ENCODE data around the gene TSPAN8.
A peak's percentile ranks its signal among the peaks of the same experiment; 100 is the strongest.

Gene TSPAN8

DNA sequence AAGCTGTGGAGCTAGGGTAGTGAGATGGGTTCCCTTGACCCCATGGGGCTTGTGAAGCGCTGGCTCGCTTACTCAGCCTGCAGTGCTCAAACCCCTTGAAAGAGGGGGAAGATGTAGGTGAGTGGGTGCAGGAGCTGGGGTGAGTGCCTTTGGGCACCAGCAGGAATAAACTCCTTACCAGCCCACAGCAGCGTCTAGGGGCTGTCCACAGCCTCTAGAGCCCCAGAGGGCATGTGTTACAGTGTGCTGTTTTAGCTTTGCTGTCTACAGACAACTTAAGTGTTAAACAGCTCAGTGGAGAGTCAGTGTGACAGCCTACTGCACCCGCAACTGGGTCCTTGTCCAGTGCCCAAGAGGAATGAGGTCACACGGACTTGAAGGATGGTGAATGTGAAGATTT lies 48.0 kb downstream of the TSPAN8 start:
- no peaks in the 10 kb centered on the region for H4K20me1 ChIP-seq
- no peak overlapping the region for H3K4me3 ChIP-seq
- no peak overlapping the region for H3K9ac ChIP-seq
- no peak overlapping the region for H3K4me2 ChIP-seq
- TF ChIP-seq Cebpa-rat (IDR thresholded peaks at IDR 0.05) = no peak
- no peaks in the 10 kb centered on the region for H3K36me3 ChIP-seq
- no peaks in the 10 kb centered on the region for H3K27me3 ChIP-seq
- H3K4me1 ChIP-seq = no peaks in the 10 kb centered on the region
- peaks cover 26 to 47% (median 37%) of the 10 kb centered on the region in 11 experiments for H3K9me3 ChIP-seq (replicated peaks in 1 of 11)
- no peak overlapping the region for H3K27ac ChIP-seq

DNA sequence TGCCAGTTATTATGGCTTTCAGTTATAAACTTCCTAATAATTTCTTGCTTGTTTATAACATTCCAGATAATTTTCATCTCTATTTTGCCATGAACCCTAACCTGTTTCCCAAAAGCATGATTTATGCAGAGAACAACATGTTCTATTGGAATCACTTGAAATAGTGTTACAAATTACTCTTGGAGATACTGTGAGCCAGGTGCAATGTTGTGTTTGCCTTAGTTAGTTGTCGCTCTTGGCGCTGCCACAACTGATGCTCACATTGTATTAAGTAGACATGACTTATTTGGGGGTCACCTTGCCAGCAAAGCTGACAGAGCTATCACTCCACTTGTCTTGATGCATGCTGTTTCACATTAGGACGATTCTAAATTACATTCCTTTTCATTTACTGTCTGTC lies 49.4 kb downstream of the TSPAN8 start:
- no peak overlapping the region for H3K27ac ChIP-seq
- H3K9ac ChIP-seq = no peak overlapping the region
- TF ChIP-seq Cebpa-rat (IDR thresholded peaks at IDR 0.05) = no peak
- H3K36me3 ChIP-seq = no peaks in the 10 kb centered on the region
- no peaks in the 10 kb centered on the region for H3K4me1 ChIP-seq
- peaks cover 26 to 43% (median 35%) of the 10 kb centered on the region in 11 experiments for H3K9me3 ChIP-seq (replicated peaks in 1 of 11)
- H3K27me3 ChIP-seq = no peaks in the 10 kb centered on the region
- H4K20me1 ChIP-seq = no peaks in the 10 kb centered on the region
- H3K4me2 ChIP-seq = no peak overlapping the region
- no peak overlapping the region for H3K4me3 ChIP-seq

DNA sequence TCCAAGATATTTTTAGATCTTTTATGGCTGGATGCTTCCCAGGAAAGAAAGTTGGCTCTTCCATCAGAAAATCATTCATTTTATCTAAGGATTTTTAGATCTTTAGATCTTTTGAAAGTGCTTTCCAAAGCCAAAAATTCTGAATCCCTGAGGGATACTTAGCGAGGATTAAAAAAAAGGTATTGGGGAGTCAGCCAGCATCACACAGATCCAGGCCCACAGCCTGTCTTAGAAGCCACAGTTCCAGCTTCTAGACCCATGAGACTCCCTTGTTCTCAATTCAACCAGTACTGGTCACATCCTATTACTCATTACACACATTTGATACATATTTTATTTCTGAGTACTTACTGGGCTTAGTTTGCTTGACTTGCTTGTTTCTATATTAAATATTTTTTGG lies 49.9 kb downstream of the TSPAN8 start:
- Histone ChIP-seq H3K9me3 (replicated peaks in 1 of 11) (peaks cover 26 to 39% (median 31%) of the 10 kb centered on the region in 11 experiments), H3K4me1 (no peaks in the 10 kb centered on the region), H3K4me3 (no peak overlapping the region), H3K4me2 (no peak overlapping the region), H3K36me3 (no peaks in the 10 kb centered on the region), H3K27ac (no peak overlapping the region), H3K9ac (no peak overlapping the region), H3K27me3 (no peaks in the 10 kb centered on the region), H4K20me1 (no peaks in the 10 kb centered on the region)
- TF ChIP-seq Cebpa-rat (IDR thresholded peaks at IDR 0.05) = no peak

DNA sequence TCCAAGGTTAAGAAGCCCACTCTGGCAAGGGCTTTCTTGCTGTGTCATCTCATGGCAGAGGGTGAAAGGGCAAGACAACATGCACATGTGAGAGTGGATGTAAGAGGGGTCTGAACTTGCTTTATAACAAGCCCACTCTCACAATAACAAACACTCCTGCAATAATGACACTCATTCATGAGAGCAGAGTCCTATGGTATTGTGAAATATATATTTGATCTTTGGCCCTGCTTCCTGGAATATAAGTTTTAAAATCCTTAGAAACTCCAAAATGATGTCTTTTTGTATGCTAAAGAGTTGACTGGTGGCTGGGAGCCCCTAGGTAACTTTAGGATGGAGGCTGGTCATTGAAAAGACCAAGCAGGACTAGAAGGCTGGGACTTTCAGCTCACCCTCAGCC lies 51.8 kb downstream of the TSPAN8 start:
- no peaks in the 10 kb centered on the region for H3K36me3 ChIP-seq
- 0 out of 22 replicates have a peak, but pooled peaks of 1 of the 11 experiments have one; percentile 24 for TF ChIP-seq Cebpa-rat (IDR thresholded peaks at IDR 0.05)
- H3K27ac ChIP-seq = no peak overlapping the region
- no peak overlapping the region for H3K4me3 ChIP-seq
- no peak overlapping the region for H3K9ac ChIP-seq
- H3K4me1 ChIP-seq = no peaks in the 10 kb centered on the region
- H3K9me3 ChIP-seq (replicated peaks in 1 of 11) = peaks cover 10 to 19% (median 12%) of the 10 kb centered on the region in 11 experiments
- no peaks in the 10 kb centered on the region for H4K20me1 ChIP-seq
- no peaks in the 10 kb centered on the region for H3K27me3 ChIP-seq
- H3K4me2 ChIP-seq = no peak overlapping the region

DNA sequence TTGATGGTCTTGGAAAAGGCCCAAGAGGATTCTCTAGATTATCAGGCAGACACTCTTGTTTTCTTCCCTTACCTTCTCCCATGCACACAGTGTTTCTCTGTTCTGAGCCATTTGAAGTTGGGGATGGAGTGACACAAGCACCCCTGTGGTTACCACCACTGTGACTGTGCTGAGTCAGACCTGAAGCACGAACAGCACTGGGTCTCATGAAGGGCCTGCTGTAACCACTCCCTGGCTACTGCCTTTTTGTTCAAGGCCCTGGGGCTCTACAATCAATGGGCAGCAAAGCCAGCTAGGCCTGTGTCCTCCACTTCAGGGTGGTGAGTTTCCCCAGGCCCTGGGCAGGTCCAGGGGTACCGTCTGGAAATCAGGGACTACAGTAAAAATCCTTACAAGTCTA lies 65.5 kb downstream of the TSPAN8 start:
- H3K36me3 ChIP-seq = no peaks in the 10 kb centered on the region
- no peak overlapping the region for H3K27ac ChIP-seq
- H3K9me3 ChIP-seq (replicated peaks in 1 of 11) = peaks cover 0 to 17% (median 10%) of the 10 kb centered on the region in 11 experiments; a peak in 10 of 22 replicates
- H3K4me2 ChIP-seq = no peak overlapping the region
- no peaks in the 10 kb centered on the region for H3K27me3 ChIP-seq
- no peaks in the 10 kb centered on the region for H3K4me1 ChIP-seq
- H3K4me3 ChIP-seq = no peak overlapping the region
- H3K9ac ChIP-seq = no peak overlapping the region
- no peak for TF ChIP-seq Cebpa-rat (IDR thresholded peaks at IDR 0.05)
- H4K20me1 ChIP-seq = no peaks in the 10 kb centered on the region

DNA sequence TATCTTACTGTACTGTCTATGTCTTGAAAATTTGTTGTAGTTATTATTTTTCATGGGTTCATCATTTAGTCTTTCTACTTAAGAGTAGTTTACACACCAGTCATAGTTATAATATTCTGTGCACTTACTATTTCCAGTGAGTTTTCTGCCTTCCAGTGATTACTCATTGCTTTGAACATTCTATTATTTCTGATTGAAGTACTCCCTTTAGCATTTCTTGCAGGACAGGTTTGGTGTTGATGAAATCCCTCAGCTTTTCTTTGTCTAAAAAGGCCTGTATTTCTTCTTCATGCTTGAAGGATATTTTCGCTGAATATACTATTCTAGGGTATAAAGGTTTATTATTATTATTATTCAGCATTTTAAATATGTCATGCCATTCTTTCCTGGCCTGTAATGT lies 66.8 kb downstream of the TSPAN8 start:
- no peaks in the 10 kb centered on the region for H3K36me3 ChIP-seq
- no peak overlapping the region for H3K27ac ChIP-seq
- no peak overlapping the region for H3K4me3 ChIP-seq
- no peaks in the 10 kb centered on the region for H4K20me1 ChIP-seq
- no peak overlapping the region for H3K4me2 ChIP-seq
- H3K9ac ChIP-seq = no peak overlapping the region
- H3K4me1 ChIP-seq = no peaks in the 10 kb centered on the region
- H3K27me3 ChIP-seq = no peaks in the 10 kb centered on the region
- H3K9me3 ChIP-seq (replicated peaks in 1 of 11) = peaks cover 0 to 17% (median 10%) of the 10 kb centered on the region in 11 experiments; a peak in 10 of 22 replicates
- no peak for TF ChIP-seq Cebpa-rat (IDR thresholded peaks at IDR 0.05)

DNA sequence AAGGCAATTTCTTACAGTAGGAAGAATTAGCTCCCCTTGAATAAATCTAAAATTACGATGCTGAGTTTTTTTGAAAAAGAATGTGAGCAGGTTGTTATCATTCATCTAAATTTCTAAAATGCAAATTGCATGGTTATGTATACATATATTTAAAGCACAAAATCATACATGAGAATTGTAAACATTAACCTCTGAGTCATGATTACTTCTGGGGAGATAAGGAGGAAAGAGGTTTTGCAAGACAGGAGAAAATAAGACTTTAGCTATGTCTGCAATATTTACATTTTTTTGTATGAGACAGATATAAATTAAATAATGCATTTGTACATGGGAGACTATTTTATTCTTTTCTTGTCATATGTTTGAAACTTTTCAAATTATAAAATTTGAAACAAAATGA lies 72.2 kb downstream of the TSPAN8 start:
- Histone ChIP-seq H3K36me3 (no peaks in the 10 kb centered on the region), H3K9ac (no peak overlapping the region), H3K4me2 (no peak overlapping the region), H3K27ac (no peak overlapping the region), H3K4me3 (no peak overlapping the region), H3K27me3 (no peaks in the 10 kb centered on the region), H3K9me3 (replicated peaks in 1 of 11) (no peaks in the 10 kb centered on the region), H3K4me1 (no peaks in the 10 kb centered on the region), H4K20me1 (no peaks in the 10 kb centered on the region)
- no peak for TF ChIP-seq Cebpa-rat (IDR thresholded peaks at IDR 0.05)

DNA sequence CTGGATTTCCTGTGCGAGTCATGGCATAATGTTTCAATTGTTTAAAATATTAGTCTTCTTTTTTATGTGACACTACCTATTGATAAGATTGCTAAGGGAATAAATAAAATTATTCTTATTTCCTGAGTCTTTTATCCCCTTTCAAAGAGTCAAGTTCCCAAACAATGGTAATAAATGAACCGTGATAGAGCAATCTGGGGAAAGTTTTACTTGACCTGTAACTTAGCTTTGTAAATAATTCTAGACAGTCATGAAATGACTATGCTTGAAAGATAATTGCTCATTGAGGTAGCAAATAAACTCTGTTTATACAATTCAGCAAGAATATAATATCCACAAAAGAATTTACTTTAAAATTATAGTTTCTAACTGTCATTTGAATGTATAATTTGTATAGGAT lies 82.1 kb downstream of the TSPAN8 start:
- Histone ChIP-seq H3K4me2 (no peak overlapping the region), H4K20me1 (no peaks in the 10 kb centered on the region), H3K9me3 (replicated peaks in 1 of 11) (peaks cover 0 to 3% (median 0%) of the 10 kb centered on the region in 11 experiments; a peak in 1 of 22 replicates), H3K9ac (no peak overlapping the region), H3K36me3 (no peaks in the 10 kb centered on the region), H3K4me3 (no peak overlapping the region), H3K4me1 (no peaks in the 10 kb centered on the region), H3K27me3 (no peaks in the 10 kb centered on the region), H3K27ac (no peak overlapping the region)
- TF ChIP-seq Cebpa-rat (IDR thresholded peaks at IDR 0.05) = no peak
